MM.1S (cell line): Measurements from ENCODE around the gene PAMR1.

Experiments
- EZH2 ChIP-seq: fragments of 300-600 bp; sonication (generic); optimal IDR thresholded peaks from 2 replicates; pipeline ENCODE3; 2017; ENCODE audit warnings: low read depth, mild to moderate bottlenecking, antibody characterized with exemption, low read length, mixed read lengths
- TF ChIP-seq, protein P1 (sequence below): fragments of 300-600 bp; sonication (generic); IDR thresholded peaks from 2 replicates; pipeline ENCODE4 v1.5.1; 2016; ENCODE audit warnings: antibody characterized with exemption, low read length, mixed read lengths

DNA sequence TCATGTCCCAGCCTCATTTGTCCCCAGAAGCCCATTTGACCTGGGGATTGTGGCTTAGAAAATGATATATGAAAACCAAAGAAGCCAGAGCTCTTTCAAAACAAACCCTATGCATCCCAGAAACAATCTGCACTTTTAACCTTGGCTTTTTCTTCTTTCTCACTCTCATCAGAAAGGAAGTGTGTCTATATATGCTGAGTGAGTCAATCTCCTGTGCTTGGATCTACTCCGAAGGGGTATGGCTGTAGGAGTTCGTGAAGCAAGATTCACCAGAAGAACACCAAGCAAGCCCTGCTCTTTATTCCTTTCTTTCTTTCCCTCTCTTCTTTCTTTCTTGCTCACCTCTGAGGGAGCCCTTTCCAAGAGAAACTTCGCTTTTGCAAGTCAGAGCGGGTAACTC, 636 bp downstream of the PAMR1 start:
- TF ChIP-seq, protein P1, sequence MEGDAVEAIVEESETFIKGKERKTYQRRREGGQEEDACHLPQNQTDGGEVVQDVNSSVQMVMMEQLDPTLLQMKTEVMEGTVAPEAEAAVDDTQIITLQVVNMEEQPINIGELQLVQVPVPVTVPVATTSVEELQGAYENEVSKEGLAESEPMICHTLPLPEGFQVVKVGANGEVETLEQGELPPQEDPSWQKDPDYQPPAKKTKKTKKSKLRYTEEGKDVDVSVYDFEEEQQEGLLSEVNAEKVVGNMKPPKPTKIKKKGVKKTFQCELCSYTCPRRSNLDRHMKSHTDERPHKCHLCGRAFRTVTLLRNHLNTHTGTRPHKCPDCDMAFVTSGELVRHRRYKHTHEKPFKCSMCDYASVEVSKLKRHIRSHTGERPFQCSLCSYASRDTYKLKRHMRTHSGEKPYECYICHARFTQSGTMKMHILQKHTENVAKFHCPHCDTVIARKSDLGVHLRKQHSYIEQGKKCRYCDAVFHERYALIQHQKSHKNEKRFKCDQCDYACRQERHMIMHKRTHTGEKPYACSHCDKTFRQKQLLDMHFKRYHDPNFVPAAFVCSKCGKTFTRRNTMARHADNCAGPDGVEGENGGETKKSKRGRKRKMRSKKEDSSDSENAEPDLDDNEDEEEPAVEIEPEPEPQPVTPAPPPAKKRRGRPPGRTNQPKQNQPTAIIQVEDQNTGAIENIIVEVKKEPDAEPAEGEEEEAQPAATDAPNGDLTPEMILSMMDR, result no peak
- TF ChIP-seq EZH2, result no peak
